HG02852 (cell line): Measurements from ENCODE around the gene PLK2.
A peak's percentile ranks its signal among the peaks of the same experiment; 100 is the strongest.

ENCODE experiments used
- ATAC-seq: cut with Tn5 transposase; IDR thresholded peaks from one replicate; pipeline ENCODE4 v1.9.1; 2021; ENCODE audit warnings: mild to moderate bottlenecking, moderate library complexity; ENCODE audit not compliant: unreplicated experiment

The PLK2 gene

GRCh38 chr5:58460002-58460731 is at the start of gene PLK2:
PLK2 (minus strand) TSS chr5:58460086; CDS start chr5:58459959, 127 bp downstream.
- peak; percentile 78 for ATAC-seq

GRCh38 chr5:58507715-58508114 is 47.8 kb upstream of the PLK2 start:
- no peak for ATAC-seq

- ATAC-seq, result peak; percentile 85
Observed at GRCh38 chr5:58505971-58506640, 46.2 kb upstream of the PLK2 start.

GRCh38 chr5:58505502-58505901 is 45.6 kb upstream of the PLK2 start:
- ATAC-seq, result no peak

GRCh38 chr5:58504766-58505165 is 44.9 kb upstream of the PLK2 start:
- no peak for ATAC-seq

- ATAC-seq, result no peak
Observed at GRCh38 chr5:58503390-58504046, 43.6 kb upstream of the PLK2 start.

GRCh38 chr5:58501778-58502417 is 42.0 kb upstream of the PLK2 start:
- ATAC-seq, result no peak

- ATAC-seq, result no peak
Observed at GRCh38 chr5:58499941-58500340, 40.1 kb upstream of the PLK2 start.

- ATAC-seq, result no peak
Observed at GRCh38 chr5:58499231-58499630, 39.3 kb upstream of the PLK2 start.

GRCh38 chr5:58498340-58498942 is 38.6 kb upstream of the PLK2 start:
- no peak for ATAC-seq

GRCh38 chr5:58497921-58498320 is 38.0 kb upstream of the PLK2 start:
- no peak for ATAC-seq

- no peak for ATAC-seq
Observed at GRCh38 chr5:58497386-58497785, 37.5 kb upstream of the PLK2 start.

- no peak for ATAC-seq
Observed at GRCh38 chr5:58496488-58496887, 36.6 kb upstream of the PLK2 start.

- ATAC-seq, result no peak
Observed at GRCh38 chr5:58493141-58493540, 33.3 kb upstream of the PLK2 start.

- peak; percentile 92 for ATAC-seq
Observed at GRCh38 chr5:58491216-58491892, 31.5 kb upstream of the PLK2 start, which contains the start of gene GAPT. GAPT (plus strand) TSS chr5:58491435; CDS start chr5:58494537, 3,102 bp downstream.

- ATAC-seq, result no peak
Observed at GRCh38 chr5:58490402-58491050, 30.6 kb upstream of the PLK2 start.

GRCh38 chr5:58486290-58486689 is 26.4 kb upstream of the PLK2 start:
- ATAC-seq, result no peak

GRCh38 chr5:58484505-58484904 is 24.6 kb upstream of the PLK2 start:
- ATAC-seq, result no peak

GRCh38 chr5:58482536-58482935 is 22.6 kb upstream of the PLK2 start:
- ATAC-seq, result no peak

GRCh38 chr5:58481828-58482227 is 21.9 kb upstream of the PLK2 start:
- no peak for ATAC-seq
